Natural killer cell (primary cell): Measurements from ENCODE around the gene PROCR. TPM values are rescaled to one million over a fixed set of nuclear protein-coding genes. Genes with fewer than 3 reads are reported as not detected.
"Not testable (repeated sequence)": the region's sequence is repeated elsewhere in the genome, so short reads cannot be mapped to it uniquely, and the experiment has no call there.

ENCODE experiments used
- ATAC-seq, 3 donors: fragments of 150-1000 bp in 2 of 3; fragments of 200-7000 bp in 1 of 3; cut with Tn5 transposase; 1 replicate in 1 of 3; 2 replicates in 2 of 3; pipeline ENCODE4 v1.10.0; 2021; ENCODE audit warnings: mild to moderate bottlenecking in 2 of 3, moderate library complexity in 2 of 3
- DNase-seq, 2 donors: peaks; one replicate each; pipeline versions ENCODE4 v3.0.0 to v3.0.0-alpha.2; 2013 to 2021; ENCODE audit warnings: mixed read lengths in 1 of 2
- H3K27ac ChIP-seq: one replicate; pipeline ENCODE4 v1.5.1; 2013; ENCODE audit warnings: mild to moderate bottlenecking, low read length
- H3K27me3 ChIP-seq: one replicate; pipeline ENCODE4 v1.6.1; 2013; ENCODE audit warnings: low read length; ENCODE audit not compliant: control insufficient read depth, insufficient read depth
- H3K36me3 ChIP-seq: one replicate; pipeline ENCODE4 v1.6.1; 2013; ENCODE audit warnings: low read length; ENCODE audit not compliant: control insufficient read depth, insufficient read depth
- H3K4me1 ChIP-seq: one replicate; pipeline ENCODE4 v1.6.1; 2013; ENCODE audit warnings: low read length; ENCODE audit not compliant: control insufficient read depth, insufficient read depth
- H3K4me3 ChIP-seq: one replicate; pipeline ENCODE4 v1.5.1; 2013; ENCODE audit warnings: low read length
- H3K9me3 ChIP-seq: one replicate; pipeline ENCODE4 v1.6.1; 2013; ENCODE audit warnings: low read length; ENCODE audit not compliant: control insufficient read depth, insufficient read depth
- H3K27ac Mint-ChIP-seq, 2 donors: one replicate each; pipeline ENCODE4 v1.8.0; 2022; ENCODE audit warnings: mild to moderate bottlenecking in 2 of 2, mixed read lengths in 2 of 2, moderate library complexity in 1 of 2
- H3K27me3 Mint-ChIP-seq, 2 donors: one replicate each; pipeline ENCODE4 v1.8.0; 2022; ENCODE audit warnings: low read depth in 2 of 2, mixed read lengths in 2 of 2
- H3K36me3 Mint-ChIP-seq: one replicate; pipeline ENCODE4 v1.8.0; 2022; ENCODE audit warnings: mixed read lengths
- H3K4me1 Mint-ChIP-seq, 2 donors: one replicate each; pipeline ENCODE4 v1.8.0; 2022; ENCODE audit warnings: mixed read lengths in 2 of 2
- H3K4me3 Mint-ChIP-seq: one replicate; pipeline ENCODE4 v1.8.0; 2022; ENCODE audit warnings: mild to moderate bottlenecking, moderate library complexity, mixed read lengths
- H3K9me3 Mint-ChIP-seq, 2 donors: one replicate each; pipeline ENCODE4 v1.8.0; 2022; ENCODE audit warnings: mixed read lengths in 2 of 2
- WGBS: methylation state at CpG from one replicate; pipeline ENCODE4 v1.1.7; 2013; ENCODE audit warnings: missing lambda C conversion rate; ENCODE audit not compliant: insufficient coverage; 5-methylcytosine and 5-hydroxymethylcytosine counted together
- intact Hi-C: fragments of 100-400 bp; cut with micrococcal nuclease; formaldehyde crosslinking; loops from one replicate; pipeline ENCODE4 v1.14.2; 2022
- total RNA-seq, 4 donors: library from RNA; stranded (reverse); fragments of 120-200 nt in 1 of 4; gene quantifications; one replicate each; pipeline versions ENCODE4 v1.2.3 to v1.2.4, GENCODE V29; 2013 to 2022
- TF ChIP-seq, protein P1 (sequence below): fragments of 200-600 bp; IDR thresholded peaks from one replicate; pipeline ENCODE4 v1.8.0; 2022; ENCODE audit warnings: antibody characterized with exemption

The PROCR gene
- total RNA-seq, 3 donors from 2014 or later (not counting 1 experiment from before 2014, with no cell fraction given), result 6.4 to 9.3 (median 6.4) TPM

DNA sequence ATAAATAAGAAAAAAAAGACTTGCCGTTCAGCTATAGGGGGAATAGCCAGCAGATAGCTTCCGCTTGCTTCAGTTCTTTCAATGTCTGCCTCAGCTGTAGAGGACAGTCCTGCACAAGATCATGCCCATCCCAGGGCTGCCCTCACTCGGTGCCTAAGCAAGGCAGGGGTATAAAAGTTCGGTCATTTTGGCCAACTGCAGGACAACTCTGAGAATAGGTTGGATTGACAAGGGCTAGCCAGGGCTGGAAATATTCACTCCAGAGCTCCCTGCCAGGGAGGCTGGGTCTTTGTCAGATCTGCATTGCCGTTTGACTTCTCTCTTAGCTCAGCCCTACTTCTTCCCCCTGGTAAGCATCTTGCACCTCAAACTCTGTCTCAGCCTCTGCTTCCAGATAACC is 8.4 kb downstream of the PROCR start:
- WGBS, result 92% methylated on average over 5 of the region's 5 CpGs
- DNase-seq (no peak), ATAC-seq (no peak)
- H3K4me1 Mint-ChIP-seq, result no peaks in the 10 kb centered on the region
- intact Hi-C loops, result no loop called here
- H3K4me3 ChIP-seq, result no peak overlapping the region
- H3K27me3 ChIP-seq, result no peaks in the 10 kb centered on the region
- no peak overlapping the region for H3K27ac ChIP-seq
- no peaks in the 10 kb centered on the region for H3K36me3 Mint-ChIP-seq
- no peaks in the 10 kb centered on the region for H3K36me3 ChIP-seq
- no peaks in the 10 kb centered on the region for H3K4me1 ChIP-seq
- no peak overlapping the region for H3K27ac Mint-ChIP-seq
- H3K9me3 Mint-ChIP-seq, result no peaks in the 10 kb centered on the region
- TF ChIP-seq, protein P1, sequence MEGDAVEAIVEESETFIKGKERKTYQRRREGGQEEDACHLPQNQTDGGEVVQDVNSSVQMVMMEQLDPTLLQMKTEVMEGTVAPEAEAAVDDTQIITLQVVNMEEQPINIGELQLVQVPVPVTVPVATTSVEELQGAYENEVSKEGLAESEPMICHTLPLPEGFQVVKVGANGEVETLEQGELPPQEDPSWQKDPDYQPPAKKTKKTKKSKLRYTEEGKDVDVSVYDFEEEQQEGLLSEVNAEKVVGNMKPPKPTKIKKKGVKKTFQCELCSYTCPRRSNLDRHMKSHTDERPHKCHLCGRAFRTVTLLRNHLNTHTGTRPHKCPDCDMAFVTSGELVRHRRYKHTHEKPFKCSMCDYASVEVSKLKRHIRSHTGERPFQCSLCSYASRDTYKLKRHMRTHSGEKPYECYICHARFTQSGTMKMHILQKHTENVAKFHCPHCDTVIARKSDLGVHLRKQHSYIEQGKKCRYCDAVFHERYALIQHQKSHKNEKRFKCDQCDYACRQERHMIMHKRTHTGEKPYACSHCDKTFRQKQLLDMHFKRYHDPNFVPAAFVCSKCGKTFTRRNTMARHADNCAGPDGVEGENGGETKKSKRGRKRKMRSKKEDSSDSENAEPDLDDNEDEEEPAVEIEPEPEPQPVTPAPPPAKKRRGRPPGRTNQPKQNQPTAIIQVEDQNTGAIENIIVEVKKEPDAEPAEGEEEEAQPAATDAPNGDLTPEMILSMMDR, result no peak
- no peaks in the 10 kb centered on the region for H3K27me3 Mint-ChIP-seq
- no peaks in the 10 kb centered on the region for H3K9me3 ChIP-seq
- no peak overlapping the region for H3K4me3 Mint-ChIP-seq

DNA sequence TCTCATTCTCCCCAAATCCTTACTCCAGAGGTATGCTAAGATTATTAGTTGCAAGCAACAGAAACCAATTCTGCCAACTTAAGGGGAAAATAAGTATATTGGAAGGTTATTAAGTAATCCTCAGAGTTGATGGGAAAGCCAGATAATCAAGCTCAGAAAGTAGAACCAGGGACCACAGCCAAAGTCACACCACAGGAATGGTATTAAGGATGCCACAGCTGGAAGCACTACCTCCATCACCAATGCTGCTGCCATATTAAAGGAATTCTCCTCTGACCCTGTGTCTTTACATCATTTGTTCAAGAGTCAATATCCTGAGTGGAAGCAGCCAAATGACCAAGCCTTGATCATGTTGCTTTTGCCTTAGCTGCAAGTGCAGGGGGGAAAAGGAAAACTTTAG is 9.9 kb downstream of the PROCR start:
- Mint-ChIP-seq H3K9me3 (no peaks in the 10 kb centered on the region), H3K4me1 (no peaks in the 10 kb centered on the region), H3K27me3 (no peaks in the 10 kb centered on the region), H3K27ac (no peak overlapping the region), H3K4me3 (no peak overlapping the region), H3K36me3 (no peaks in the 10 kb centered on the region)
- ATAC-seq (no peak), DNase-seq (no peak)
- Histone ChIP-seq H3K36me3 (no peaks in the 10 kb centered on the region), H3K4me1 (no peaks in the 10 kb centered on the region), H3K27me3 (no peaks in the 10 kb centered on the region), H3K9me3 (no peaks in the 10 kb centered on the region), H3K27ac (no peak overlapping the region), H3K4me3 (no peak overlapping the region)
- intact Hi-C loops, result no loop called here
- TF ChIP-seq, protein P1, result no peak

DNA sequence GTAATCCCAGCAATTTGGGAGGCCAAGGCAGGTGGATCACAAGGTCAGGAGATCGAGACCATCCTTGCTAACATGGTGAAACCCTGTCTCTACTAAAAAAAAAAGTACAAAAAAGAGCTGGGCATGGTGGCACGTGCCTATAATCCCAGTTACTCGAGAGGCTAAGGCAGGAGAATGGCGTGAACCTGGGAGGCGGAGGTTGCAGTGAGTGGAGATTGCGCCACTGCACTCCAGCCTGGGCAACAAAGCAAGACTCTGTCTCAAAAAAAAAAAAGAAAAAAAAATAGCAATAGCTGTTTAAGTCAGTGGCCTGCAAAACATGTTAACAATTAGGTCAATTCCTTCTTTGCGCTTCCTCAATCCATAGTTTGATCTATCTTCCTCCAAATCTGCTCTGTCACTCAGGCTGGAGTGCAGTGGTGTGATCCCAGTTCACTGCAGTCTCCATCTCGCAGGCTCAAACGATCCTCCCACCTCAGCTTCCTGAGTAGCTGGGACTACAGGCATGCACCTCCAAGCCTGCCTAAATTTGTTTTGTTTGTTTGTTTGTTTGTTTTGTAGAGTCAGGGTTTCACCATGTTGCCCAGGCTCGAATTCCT is 14.9 kb downstream of the PROCR start:
- H3K9me3 ChIP-seq, H3K9me3 Mint-ChIP-seq, H3K4me3 ChIP-seq, H3K4me1 Mint-ChIP-seq, H3K27me3 ChIP-seq, H3K27ac Mint-ChIP-seq, H3K36me3 ChIP-seq, H3K27ac ChIP-seq, H3K27me3 Mint-ChIP-seq, DNase-seq, H3K4me3 Mint-ChIP-seq, ATAC-seq, intact Hi-C loops, H3K4me1 ChIP-seq: not testable (repeated sequence)
- H3K36me3 Mint-ChIP-seq, result peaks cover 16% of the 10 kb centered on the region
- whole genome bisulfite sequencing, result 88% methylated on average over 10 of the region's 10 CpGs

DNA sequence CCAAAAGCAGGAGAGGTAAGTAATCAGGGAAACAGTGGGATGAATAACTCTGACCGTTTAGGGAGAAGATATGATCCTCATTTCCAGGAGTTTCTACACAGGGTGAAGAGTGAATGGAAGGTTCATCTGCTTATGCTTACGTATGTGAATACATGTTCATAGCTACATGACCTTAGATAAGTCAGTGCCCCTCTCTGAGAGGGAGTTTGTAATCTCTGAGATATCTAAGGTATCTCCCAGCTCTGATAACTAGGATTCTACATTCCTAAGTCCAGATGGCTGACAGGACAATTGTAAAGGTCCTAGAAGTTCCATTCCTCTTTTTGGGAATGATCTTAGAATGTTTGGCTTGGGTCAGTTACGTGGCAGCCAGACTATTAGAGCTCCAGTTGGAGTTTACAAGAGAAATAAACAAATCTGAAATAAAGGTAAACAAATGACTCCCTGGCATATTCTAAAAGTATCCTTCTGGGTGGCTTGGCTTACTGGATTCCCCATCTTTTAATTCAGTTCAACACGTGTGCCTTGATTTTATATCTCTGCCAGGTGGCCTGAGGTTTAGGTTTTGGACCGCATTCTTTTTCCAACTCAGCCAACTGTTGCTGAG is 15.8 kb downstream of the PROCR start:
- no peaks in the 10 kb centered on the region for H3K4me1 ChIP-seq
- no peaks in the 10 kb centered on the region for H3K27me3 ChIP-seq
- H3K9me3 Mint-ChIP-seq, result no peaks in the 10 kb centered on the region
- no peaks in the 10 kb centered on the region for H3K27me3 Mint-ChIP-seq
- no peaks in the 10 kb centered on the region for H3K4me1 Mint-ChIP-seq
- TF ChIP-seq, protein P1, result no peak
- no peak for ATAC-seq
- H3K36me3 ChIP-seq, result no peaks in the 10 kb centered on the region
- no peak overlapping the region for H3K27ac Mint-ChIP-seq
- H3K4me3 Mint-ChIP-seq, result no peak overlapping the region
- peaks cover 16% of the 10 kb centered on the region for H3K36me3 Mint-ChIP-seq
- H3K27ac ChIP-seq, result no peak overlapping the region
- intact Hi-C loops, result no loop called here
- no peak for DNase-seq
- H3K9me3 ChIP-seq, result no peaks in the 10 kb centered on the region
- 90% methylated on average over 5 of the region's 5 CpGs for WGBS
- no peak overlapping the region for H3K4me3 ChIP-seq

DNA sequence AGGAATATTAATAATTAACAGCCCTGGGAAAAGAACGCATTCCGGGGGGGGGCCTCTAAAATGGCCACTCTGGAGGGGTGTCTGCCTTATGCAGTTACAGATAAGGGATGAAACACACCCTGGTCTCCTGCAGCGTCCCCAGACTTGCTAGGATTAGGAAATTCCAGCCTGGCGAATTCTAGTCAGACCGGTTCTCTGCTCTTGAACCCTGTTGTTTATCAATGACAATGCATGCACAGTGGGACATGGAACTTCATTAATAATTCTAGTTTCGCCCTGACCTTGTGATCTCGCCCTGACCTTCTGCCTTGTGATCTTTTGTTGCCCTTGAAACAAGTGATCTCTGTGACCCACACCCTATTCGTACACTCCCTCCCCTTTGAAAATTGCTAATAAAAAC is 17.4 kb downstream of the PROCR start:
- H3K27me3 Mint-ChIP-seq, H3K9me3 ChIP-seq, H3K27ac Mint-ChIP-seq, H3K27ac ChIP-seq, H3K9me3 Mint-ChIP-seq, ATAC-seq, H3K4me3 Mint-ChIP-seq, H3K36me3 ChIP-seq, H3K4me1 ChIP-seq, H3K4me1 Mint-ChIP-seq, intact Hi-C loops, H3K27me3 ChIP-seq, DNase-seq, H3K4me3 ChIP-seq: not testable (repeated sequence)
- WGBS, result 96% methylated on average over 8 of the region's 8 CpGs
- peaks cover 25% of the 10 kb centered on the region for H3K36me3 Mint-ChIP-seq
